ENCODE measurements around the gene HM13. TPM values are rescaled to one million over a fixed set of nuclear protein-coding genes. Genes with fewer than 3 reads are reported as not detected.

HM13 gene
- total and polyA plus RNA-seq, 9 of the 15 experiments (the other 6 are each of a cell fraction or from before 2014, with no cell fraction given): 7.7 to 136 (median 74.5) TPM

DNA sequence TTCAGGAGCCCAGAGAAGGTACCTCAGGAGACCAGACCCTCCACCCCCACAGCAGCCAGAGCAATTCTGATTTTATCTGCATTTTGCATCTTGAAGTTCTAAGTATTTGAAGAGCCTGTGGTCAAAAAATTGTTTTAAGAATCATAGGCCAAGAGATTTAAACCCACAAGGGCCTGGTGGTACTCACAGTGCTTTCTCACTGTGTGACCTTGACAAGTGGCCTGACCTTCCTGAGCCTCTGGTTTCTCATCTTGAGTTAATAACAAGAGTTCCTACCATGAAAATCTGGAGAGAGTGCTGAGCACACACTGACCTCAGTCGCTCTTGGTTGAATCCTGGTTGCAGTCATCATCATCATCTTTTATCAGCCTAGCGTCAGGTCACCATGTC is 45.5 kb downstream of the HM13 start:
- Histone ChIP-seq H3K27ac (ENCODE audit: extremely low read depth, low read depth, low read length) (peak overlapping the region; percentile 44; the same call in 2 of the 3 replicates), H2AFZ (ENCODE audit: low read depth, low read length) (no peak overlapping the region), H3K4me2 (ENCODE audit: insufficient read depth, low read length) (0 out of 2 replicates have a peak overlapping the region, but pooled peaks have one; percentile 6), H3K79me2 (ENCODE audit: control insufficient read depth, insufficient read depth, low read length) (no peaks in the 10 kb centered on the region; the same call in 2 of the 3 replicates), H3K9me1 (ENCODE audit: control insufficient read depth, insufficient read depth, low read length) (peaks cover 7% of the 10 kb centered on the region), H3K27me3 (ENCODE audit: control insufficient read depth in 2 of 2, insufficient read depth in 2 of 2, low read length in 2 of 2) (no peaks in the 10 kb centered on the region), H3K4me3 (no peak overlapping the region), H4K20me1 (replicated peaks; ENCODE audit: control insufficient read depth, insufficient read depth, low read length) (0 out of 2 replicates have a peak, but pooled peaks cover 5% of the 10 kb centered on the region), H3K36me3 (ENCODE audit: control insufficient read depth, insufficient read depth, low read length) (peaks cover 77% of the 10 kb centered on the region), H3K9ac (ENCODE audit: insufficient read depth in 1 of 2, low read depth in 2 of 2, low read length in 2 of 2) (no peak overlapping the region; a peak in 1 of 4 replicates), H3K9me3 (replicated peaks; ENCODE audit: control insufficient read depth, insufficient read depth, low read depth, low read length) (no peaks in the 10 kb centered on the region), H3K4me1 (replicated peaks in 1 of 2; ENCODE audit: control insufficient read depth in 2 of 2, insufficient read depth in 2 of 2, low read length in 2 of 2) (peaks cover 15 to 28% of the 10 kb centered on the region in 2 experiments; a peak in 4 of 5 replicates)
- DNase-seq (ENCODE audit: extremely low read depth in 1 of 4, low spot score in 3 of 4) (peak in 1 of 4 experiments; percentile 33), ATAC-seq (no peak), FAIRE-seq (no peak)
- intact Hi-C loops (cut with micrococcal nuclease): loop anchor here (1.0 to 5.0 kb wide), 4 partner anchors 54 to 278 kb away; partner anchors contain the start of gene BCL2L1
- ChIA-PET CTCF (ENCODE audit: low intra/inter-chr PET ratio) (interaction anchor here (0.6 to 12.8 kb wide), 3 partner anchors 10 to 164 kb away, joined by 3 to 304 read pairs (median 7); no protein-coding TSS in a partner anchor), POLR2A (interaction anchor here (0.6 to 8.8 kb wide), 7 partner anchors 14 to 110 kb away, joined by 3 to 89 read pairs (median 6); partner anchors contain the start of gene ID1)
- no peak for TF ChIP-seq EWSR1 (IDR thresholded peaks at IDR 0.05; ENCODE audit: borderline replicate concordance, low read depth, partially characterized antibody)
- TF ChIP-seq CBFA2T3 (IDR thresholded peaks at IDR 0.05): peak; percentile 59
- TF ChIP-seq SMARCA5 (IDR thresholded peaks at IDR 0.05): 0 out of 2 replicates have a peak, but pooled peaks have one; percentile 31
- TF ChIP-seq ESRRA (IDR thresholded peaks at IDR 0.05; ENCODE audit: borderline replicate concordance, low read depth): peak; percentile 88
- peak in 1 of 2 experiments; percentile 53; a peak in 1 of 4 replicates for TF ChIP-seq RCOR1 (IDR thresholded peaks at IDR 0.05; ENCODE audit: borderline replicate concordance in 1 of 2, low read depth in 2 of 2, low read length in 2 of 2)
- TF ChIP-seq FOSL1 (tag; conservative IDR thresholded peaks at IDR 0.05): 0 out of 2 replicates have a peak, but pooled peaks have one; percentile 22
- TF ChIP-seq TAL1 (IDR thresholded peaks at IDR 0.05): peak; percentile 29; the same call in 1 of the 2 replicates
- peak; percentile 38 for TF ChIP-seq TEAD4 (IDR thresholded peaks at IDR 0.05; ENCODE audit: low read length)
- no peak for TF ChIP-seq TEAD4 (CRISPR knock-in tag; IDR thresholded peaks at IDR 0.05; ENCODE audit: borderline replicate concordance)
- TF ChIP-seq MEF2D (tag; conservative IDR thresholded peaks at IDR 0.05; ENCODE audit: low read depth): no peak
- no peak for TF ChIP-seq MBD2 (IDR thresholded peaks at IDR 0.05; ENCODE audit: borderline replicate concordance, low read depth)
- TF ChIP-seq HES1 (IDR thresholded peaks at IDR 0.05; ENCODE audit: low read depth): 0 out of 2 replicates have a peak, but pooled peaks have one; percentile 59
- TF ChIP-seq KDM1A (IDR thresholded peaks at IDR 0.05): peak; percentile 76 to 84
- no peak for TF ChIP-seq MECOM (CRISPR knock-in tag; IDR thresholded peaks at IDR 0.05)
- peak; percentile 56 for TF ChIP-seq EGR1 (conservative IDR thresholded peaks at IDR 0.05)
- TF ChIP-seq HDAC3 (IDR thresholded peaks at IDR 0.05; ENCODE audit: borderline replicate concordance, partially characterized antibody): no peak
- TF ChIP-seq CBFA2T2 (conservative IDR thresholded peaks at IDR 0.05): 0 out of 2 replicates have a peak, but pooled peaks have one; percentile 26
- TF ChIP-seq FOXK1 (CRISPR knock-in tag; IDR thresholded peaks at IDR 0.05; ENCODE audit: borderline replicate concordance): no peak
- WGBS (ENCODE audit: insufficient coverage, low coverage, missing lambda C conversion rate): 67% methylated on average over 2 of the region's 2 CpGs
- in situ Hi-C loops (cut with MboI): loop anchor here (5.0 kb wide), 1 partner anchor 53 kb away; no protein-coding TSS in a partner anchor
- no TSS peak for BruUV-seq (replicated peaks)
